RPMI7951 (cell line): Measurements from ENCODE around the gene MAGEB10. TPM values are rescaled to one million over a fixed set of nuclear protein-coding genes. Genes with fewer than 3 reads are reported as not detected.
"Not testable (repeated sequence)": the region's sequence is repeated elsewhere in the genome, so short reads cannot be mapped to it uniquely, and the experiment has no call there.

Source experiments
- DNase-seq: peaks from one replicate; pipeline ENCODE4 v3.0.0-alpha.2; 2012; ENCODE audit warnings: low read depth
- total RNA-seq: library from RNA; depleted of rRNA; stranded (reverse); fragments of >200 nt; shearing (Covaris generic); gene quantifications from 2 replicates; pipeline ENCODE4 v1.2.3, GENCODE V29; 2014; rRNA removed

The MAGEB10 gene
- not detected in 2 replicates for total RNA-seq

GRCh38 chrX:27807690-27808089 lies at the start of gene MAGEB10:
Gene MAGEB10, plus strand, starts transcription at chrX:27807990. Its CDS starts 13,317 bp downstream, at chrX:27821307.
- DNase-seq = no peak

GRCh38 chrX:27765718-27766117 lies 42.1 kb upstream of the MAGEB10 start:
- no peak for DNase-seq

- DNase-seq = no peak
Measured at GRCh38 chrX:27767387-27767786, 40.4 kb upstream of the MAGEB10 start.

- no peak for DNase-seq
Measured at GRCh38 chrX:27775984-27776383, 31.8 kb upstream of the MAGEB10 start.

- DNase-seq = no peak
Measured at GRCh38 chrX:27796640-27797257, 11.0 kb upstream of the MAGEB10 start.

GRCh38 chrX:27797575-27797974 lies 10.2 kb upstream of the MAGEB10 start:
- no peak for DNase-seq

- DNase-seq = no peak
Measured at GRCh38 chrX:27808226-27808625, 436 bp downstream of the MAGEB10 start.

GRCh38 chrX:27808991-27809859 lies 1.4 kb downstream of the MAGEB10 start:
- not testable (repeated sequence) for DNase-seq

- no peak for DNase-seq
Measured at GRCh38 chrX:27815209-27815608, 7.4 kb downstream of the MAGEB10 start.

GRCh38 chrX:27823812-27824211 lies 16.0 kb downstream of the MAGEB10 start:
- DNase-seq = no peak

GRCh38 chrX:27838185-27838584 lies 30.4 kb downstream of the MAGEB10 start:
- DNase-seq = no peak

GRCh38 chrX:27840881-27841280 lies 33.1 kb downstream of the MAGEB10 start:
- no peak for DNase-seq

GRCh38 chrX:27842859-27843258 lies 35.1 kb downstream of the MAGEB10 start:
- DNase-seq = no peak

GRCh38 chrX:27860337-27860736 lies 52.5 kb downstream of the MAGEB10 start:
- DNase-seq = no peak

- no peak for DNase-seq
Measured at GRCh38 chrX:27863809-27864208, 56.0 kb downstream of the MAGEB10 start.

Other genes starting within 250 kb of the MAGEB10 start
- not detected in 2 replicates for gene DCAF8L2, start 217.6 kb upstream of the MAGEB10 start, total RNA-seq
- not detected in 2 replicates for gene DCAF8L1, start 173.5 kb downstream of the MAGEB10 start, total RNA-seq